ENCODE measurements around the gene NPHP1.
"Not testable (repeated sequence)": the region's sequence is repeated elsewhere in the genome, so short reads cannot be mapped to it uniquely, and the experiment has no call there.

NPHP1 gene

GRCh38 chr2:110204408-110205385 lies at the start of gene NPHP1:
Gene NPHP1, minus strand, starts transcription at chr2:110205013. Its CDS starts 45 bp downstream, at chr2:110204968.
- Mint-ChIP-seq H3K9me3 (no peaks in the 10 kb centered on the region), H3K4me3 (peak within 1 kb of the TSS; percentile 84 to 92), H3K27me3 (no peaks in the 10 kb centered on the region), H3K27ac (peak within 1 kb of the TSS; percentile 97), H3K4me1 (peaks cover 16 to 18% of the 10 kb centered on the region in 2 donors), H3K36me3 (peaks cover 14 to 22% of the 10 kb centered on the region in 2 donors)
- peak; percentile 98 for ATAC-seq (replicated peaks)
- peak; percentile 79 for DNase-seq

- not testable (repeated sequence) for H3K9me3 Mint-ChIP-seq; H3K4me1 Mint-ChIP-seq; ATAC-seq (replicated peaks); H3K36me3 Mint-ChIP-seq; H3K27ac Mint-ChIP-seq; H3K4me3 Mint-ChIP-seq; H3K27me3 Mint-ChIP-seq; DNase-seq
Measured at GRCh38 chr2:110248081-110248795, 43.4 kb upstream of the NPHP1 start.

- H3K4me3 Mint-ChIP-seq, H3K4me1 Mint-ChIP-seq, H3K36me3 Mint-ChIP-seq, DNase-seq, H3K9me3 Mint-ChIP-seq, H3K27ac Mint-ChIP-seq, H3K27me3 Mint-ChIP-seq: not testable (repeated sequence)
- ATAC-seq (replicated peaks), result peak; percentile 46 to 54
Measured at GRCh38 chr2:110245488-110246435, 40.9 kb upstream of the NPHP1 start.

- H3K27ac Mint-ChIP-seq, H3K4me3 Mint-ChIP-seq: not testable (repeated sequence)
Measured at GRCh38 chr2:110243283-110243682, 38.5 kb upstream of the NPHP1 start.

GRCh38 chr2:110234514-110234913 lies 29.7 kb upstream of the NPHP1 start:
- H3K9me3 Mint-ChIP-seq; H3K27me3 Mint-ChIP-seq; DNase-seq; H3K4me1 Mint-ChIP-seq; H3K36me3 Mint-ChIP-seq; H3K27ac Mint-ChIP-seq; ATAC-seq (replicated peaks); H3K4me3 Mint-ChIP-seq: not testable (repeated sequence)

More at GRCh38 chr2:110243283-110243682, 38.5 kb upstream of the NPHP1 start:
- H3K27me3 Mint-ChIP-seq; H3K4me1 Mint-ChIP-seq; H3K36me3 Mint-ChIP-seq; H3K9me3 Mint-ChIP-seq; ATAC-seq (replicated peaks); DNase-seq: not testable (repeated sequence)

- H3K27ac Mint-ChIP-seq; H3K36me3 Mint-ChIP-seq; ATAC-seq (replicated peaks); H3K4me1 Mint-ChIP-seq; DNase-seq; H3K4me3 Mint-ChIP-seq; H3K9me3 Mint-ChIP-seq: not testable (repeated sequence)
- peaks cover 13 to 17% of the 10 kb centered on the region in 2 donors for H3K27me3 Mint-ChIP-seq
Measured at GRCh38 chr2:110229886-110230285, 25.1 kb upstream of the NPHP1 start.

- ATAC-seq (replicated peaks); H3K4me3 Mint-ChIP-seq; H3K27ac Mint-ChIP-seq; H3K36me3 Mint-ChIP-seq; DNase-seq; H3K4me1 Mint-ChIP-seq; H3K9me3 Mint-ChIP-seq: not testable (repeated sequence)
- peaks cover 38 to 51% of the 10 kb centered on the region in 2 donors for H3K27me3 Mint-ChIP-seq
Measured at GRCh38 chr2:110222626-110223025, 17.8 kb upstream of the NPHP1 start.

- Mint-ChIP-seq H3K4me1 (no peaks in the 10 kb centered on the region), H3K4me3 (no peak overlapping the region), H3K27ac (no peak overlapping the region), H3K36me3 (no peaks in the 10 kb centered on the region), H3K27me3 (peaks cover 31 to 48% of the 10 kb centered on the region in 2 donors), H3K9me3 (no peaks in the 10 kb centered on the region)
- DNase-seq, result no peak
- no peak for ATAC-seq (replicated peaks)
Measured at GRCh38 chr2:110221938-110222337, 17.1 kb upstream of the NPHP1 start.

GRCh38 chr2:110220190-110220564 lies 15.4 kb upstream of the NPHP1 start:
- Mint-ChIP-seq H3K27me3 (peaks cover 39 to 54% of the 10 kb centered on the region in 2 donors), H3K9me3 (no peaks in the 10 kb centered on the region), H3K27ac (no peak overlapping the region), H3K4me3 (no peak overlapping the region), H3K4me1 (no peaks in the 10 kb centered on the region), H3K36me3 (no peaks in the 10 kb centered on the region)
- ATAC-seq (replicated peaks), result no peak
- DNase-seq, result no peak

- Mint-ChIP-seq H3K27me3 (peaks cover 44 to 59% of the 10 kb centered on the region in 2 donors), H3K9me3 (no peaks in the 10 kb centered on the region), H3K4me3 (no peak overlapping the region), H3K4me1 (no peaks in the 10 kb centered on the region), H3K36me3 (no peaks in the 10 kb centered on the region), H3K27ac (no peak overlapping the region)
- no peak for ATAC-seq (replicated peaks)
- no peak for DNase-seq
Measured at GRCh38 chr2:110219496-110220189, 14.8 kb upstream of the NPHP1 start.

GRCh38 chr2:110218889-110219288 lies 14.1 kb upstream of the NPHP1 start:
- H3K9me3 Mint-ChIP-seq; H3K4me3 Mint-ChIP-seq; DNase-seq; H3K27ac Mint-ChIP-seq; ATAC-seq (replicated peaks); H3K36me3 Mint-ChIP-seq; H3K4me1 Mint-ChIP-seq: not testable (repeated sequence)
- H3K27me3 Mint-ChIP-seq, result peaks cover 51 to 65% of the 10 kb centered on the region in 2 donors

- H3K4me1 Mint-ChIP-seq, result no peaks in the 10 kb centered on the region
- H3K36me3 Mint-ChIP-seq, result peaks cover 0 to 3% of the 10 kb centered on the region in 2 donors
- H3K27me3 Mint-ChIP-seq, result peaks cover 51 to 61% of the 10 kb centered on the region in 2 donors
- peaks cover 0 to 3% of the 10 kb centered on the region in 2 donors for H3K9me3 Mint-ChIP-seq
- DNase-seq, result no peak
- no peak overlapping the region for H3K4me3 Mint-ChIP-seq
- ATAC-seq (replicated peaks), result no peak
- no peak overlapping the region for H3K27ac Mint-ChIP-seq
Measured at GRCh38 chr2:110216803-110217202, 12.0 kb upstream of the NPHP1 start.

- no peak overlapping the region for H3K4me3 Mint-ChIP-seq
- DNase-seq, result no peak
- peaks cover 0 to 3% of the 10 kb centered on the region in 2 donors for H3K9me3 Mint-ChIP-seq
- peaks cover 51 to 55% of the 10 kb centered on the region in 2 donors for H3K27me3 Mint-ChIP-seq
- no peaks in the 10 kb centered on the region for H3K4me1 Mint-ChIP-seq
- no peak for ATAC-seq (replicated peaks)
- no peak overlapping the region for H3K27ac Mint-ChIP-seq
- H3K36me3 Mint-ChIP-seq, result peaks cover 0 to 3% of the 10 kb centered on the region in 2 donors
Measured at GRCh38 chr2:110216199-110216598, 11.4 kb upstream of the NPHP1 start.
